Measurements from ENCODE around the gene TSPAN9. TPM values are rescaled to one million over a fixed set of nuclear protein-coding genes. Genes with fewer than 3 reads are reported as not detected.

Gene TSPAN9
- total and polyA plus RNA-seq, 9 of the 15 experiments (the other 6 are each of a cell fraction or from before 2014, with no cell fraction given): 0.23 to 2.1 (median 0.60) TPM; not detected in 2

DNA sequence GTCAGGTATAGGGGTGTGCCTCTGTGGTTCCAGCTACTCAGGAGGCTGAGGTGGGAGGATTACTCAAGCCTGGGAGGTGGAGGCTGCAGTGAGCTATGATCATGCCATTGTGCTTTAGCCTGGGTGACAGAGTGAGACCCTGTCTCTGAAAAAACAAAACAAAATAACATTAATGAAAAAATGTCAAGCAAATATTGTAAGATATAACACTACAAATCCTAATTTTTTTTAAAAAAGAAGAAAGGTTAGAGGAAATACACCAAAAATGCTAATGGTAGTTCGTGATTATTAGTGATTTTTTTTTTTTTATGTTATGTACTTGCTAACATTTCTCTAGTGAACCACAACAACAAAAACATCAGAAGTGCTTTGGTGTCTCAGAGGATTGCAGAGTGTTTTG is 47.7 kb downstream of the TSPAN9 start (continued):
- TF ChIP-seq, protein P1, sequence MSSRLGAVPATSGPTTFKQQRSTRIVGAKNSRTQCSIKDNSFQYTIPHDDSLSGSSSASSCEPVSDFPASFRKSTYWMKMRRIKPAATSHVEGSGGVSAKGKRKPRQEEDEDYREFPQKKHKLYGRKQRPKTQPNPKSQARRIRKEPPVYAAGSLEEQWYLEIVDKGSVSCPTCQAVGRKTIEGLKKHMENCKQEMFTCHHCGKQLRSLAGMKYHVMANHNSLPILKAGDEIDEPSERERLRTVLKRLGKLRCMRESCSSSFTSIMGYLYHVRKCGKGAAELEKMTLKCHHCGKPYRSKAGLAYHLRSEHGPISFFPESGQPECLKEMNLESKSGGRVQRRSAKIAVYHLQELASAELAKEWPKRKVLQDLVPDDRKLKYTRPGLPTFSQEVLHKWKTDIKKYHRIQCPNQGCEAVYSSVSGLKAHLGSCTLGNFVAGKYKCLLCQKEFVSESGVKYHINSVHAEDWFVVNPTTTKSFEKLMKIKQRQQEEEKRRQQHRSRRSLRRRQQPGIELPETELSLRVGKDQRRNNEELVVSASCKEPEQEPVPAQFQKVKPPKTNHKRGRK (tag; IDR thresholded peaks at IDR 0.05): no peak

DNA sequence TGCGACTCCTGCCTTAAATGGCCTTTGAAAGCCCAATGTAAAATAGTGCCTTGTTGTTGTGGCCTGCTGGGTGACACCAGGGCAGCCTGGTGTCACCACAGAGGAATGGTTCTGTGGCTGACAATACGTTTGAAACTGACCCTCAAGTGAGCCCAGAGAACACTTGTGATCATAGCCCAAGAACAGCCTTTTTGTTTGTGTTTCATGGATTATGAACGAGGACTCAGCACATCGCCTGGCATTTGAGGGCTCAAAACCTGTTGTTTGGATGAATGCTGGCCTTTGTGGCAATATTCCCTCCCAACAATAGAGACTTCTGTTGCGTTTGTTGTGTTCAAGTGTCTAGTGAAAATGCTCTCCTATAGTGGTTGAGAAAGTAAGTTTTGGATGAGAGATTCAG is 48.5 kb downstream of the TSPAN9 start:
- Histone ChIP-seq H4K20me1 (replicated peaks; ENCODE audit: control insufficient read depth, insufficient read depth, low read length) (no peaks in the 10 kb centered on the region), H3K27ac (ENCODE audit: extremely low read depth, low read depth, low read length) (no peak overlapping the region), H3K36me3 (ENCODE audit: control insufficient read depth, insufficient read depth, low read length) (no peaks in the 10 kb centered on the region), H3K4me2 (ENCODE audit: insufficient read depth, low read length) (no peak overlapping the region), H2AFZ (ENCODE audit: low read depth, low read length) (no peak overlapping the region), H3K9me3 (replicated peaks; ENCODE audit: control insufficient read depth, insufficient read depth, low read depth, low read length) (no peaks in the 10 kb centered on the region), H3K9ac (ENCODE audit: insufficient read depth in 1 of 2, low read depth in 2 of 2, low read length in 2 of 2) (no peak overlapping the region), H3K79me2 (ENCODE audit: control insufficient read depth, insufficient read depth, low read length) (no peaks in the 10 kb centered on the region), H3K9me1 (ENCODE audit: control insufficient read depth, insufficient read depth, low read length) (no peaks in the 10 kb centered on the region), H3K27me3 (ENCODE audit: control insufficient read depth in 2 of 2, insufficient read depth in 2 of 2, low read length in 2 of 2) (peaks cover 0 to 21% of the 10 kb centered on the region in 2 experiments; a peak in 3 of 5 replicates), H3K4me3 (no peak overlapping the region), H3K4me1 (replicated peaks in 1 of 2; ENCODE audit: control insufficient read depth in 2 of 2, insufficient read depth in 2 of 2, low read length in 2 of 2) (no peaks in the 10 kb centered on the region)
- FAIRE-seq (no peak), ATAC-seq (no peak), DNase-seq (ENCODE audit: extremely low read depth in 1 of 4, low spot score in 3 of 4) (no peak)
- ChIA-PET CTCF (ENCODE audit: low intra/inter-chr PET ratio) (no interaction called here), POLR2A (no interaction called here)
- WGBS (ENCODE audit: insufficient coverage, low coverage, missing lambda C conversion rate): 0% methylated on average over 5 of the region's 5 CpGs
- in situ Hi-C loops (cut with MboI) (no loop called here), intact Hi-C loops (cut with micrococcal nuclease) (no loop called here)
- no TSS peak for BruUV-seq (replicated peaks)
- no peak for TF ChIP-seq MBD2 (IDR thresholded peaks at IDR 0.05; ENCODE audit: borderline replicate concordance, low read depth)
- no peak for TF ChIP-seq ESRRB (CRISPR knock-in tag; IDR thresholded peaks at IDR 0.05; ENCODE audit: borderline replicate concordance)
- TF ChIP-seq, protein P2, sequence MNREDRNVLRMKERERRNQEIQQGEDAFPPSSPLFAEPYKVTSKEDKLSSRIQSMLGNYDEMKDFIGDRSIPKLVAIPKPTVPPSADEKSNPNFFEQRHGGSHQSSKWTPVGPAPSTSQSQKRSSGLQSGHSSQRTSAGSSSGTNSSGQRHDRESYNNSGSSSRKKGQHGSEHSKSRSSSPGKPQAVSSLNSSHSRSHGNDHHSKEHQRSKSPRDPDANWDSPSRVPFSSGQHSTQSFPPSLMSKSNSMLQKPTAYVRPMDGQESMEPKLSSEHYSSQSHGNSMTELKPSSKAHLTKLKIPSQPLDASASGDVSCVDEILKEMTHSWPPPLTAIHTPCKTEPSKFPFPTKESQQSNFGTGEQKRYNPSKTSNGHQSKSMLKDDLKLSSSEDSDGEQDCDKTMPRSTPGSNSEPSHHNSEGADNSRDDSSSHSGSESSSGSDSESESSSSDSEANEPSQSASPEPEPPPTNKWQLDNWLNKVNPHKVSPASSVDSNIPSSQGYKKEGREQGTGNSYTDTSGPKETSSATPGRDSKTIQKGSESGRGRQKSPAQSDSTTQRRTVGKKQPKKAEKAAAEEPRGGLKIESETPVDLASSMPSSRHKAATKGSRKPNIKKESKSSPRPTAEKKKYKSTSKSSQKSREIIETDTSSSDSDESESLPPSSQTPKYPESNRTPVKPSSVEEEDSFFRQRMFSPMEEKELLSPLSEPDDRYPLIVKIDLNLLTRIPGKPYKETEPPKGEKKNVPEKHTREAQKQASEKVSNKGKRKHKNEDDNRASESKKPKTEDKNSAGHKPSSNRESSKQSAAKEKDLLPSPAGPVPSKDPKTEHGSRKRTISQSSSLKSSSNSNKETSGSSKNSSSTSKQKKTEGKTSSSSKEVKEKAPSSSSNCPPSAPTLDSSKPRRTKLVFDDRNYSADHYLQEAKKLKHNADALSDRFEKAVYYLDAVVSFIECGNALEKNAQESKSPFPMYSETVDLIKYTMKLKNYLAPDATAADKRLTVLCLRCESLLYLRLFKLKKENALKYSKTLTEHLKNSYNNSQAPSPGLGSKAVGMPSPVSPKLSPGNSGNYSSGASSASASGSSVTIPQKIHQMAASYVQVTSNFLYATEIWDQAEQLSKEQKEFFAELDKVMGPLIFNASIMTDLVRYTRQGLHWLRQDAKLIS (CRISPR knock-in tag; IDR thresholded peaks at IDR 0.05): no peak
- no peak for TF ChIP-seq PRPF4 (IDR thresholded peaks at IDR 0.05; ENCODE audit: insufficient read depth, low read depth, low read length, poor library complexity, severe bottlenecking)
- TF ChIP-seq RBM15 (IDR thresholded peaks at IDR 0.05; ENCODE audit: insufficient read depth, low read length): no peak
- no peak for TF ChIP-seq GTF2A2 (tag; IDR thresholded peaks at IDR 0.05)
- no peak for TF ChIP-seq NCOA4 (IDR thresholded peaks at IDR 0.05; ENCODE audit: partially characterized antibody)
- TF ChIP-seq, protein P3, sequence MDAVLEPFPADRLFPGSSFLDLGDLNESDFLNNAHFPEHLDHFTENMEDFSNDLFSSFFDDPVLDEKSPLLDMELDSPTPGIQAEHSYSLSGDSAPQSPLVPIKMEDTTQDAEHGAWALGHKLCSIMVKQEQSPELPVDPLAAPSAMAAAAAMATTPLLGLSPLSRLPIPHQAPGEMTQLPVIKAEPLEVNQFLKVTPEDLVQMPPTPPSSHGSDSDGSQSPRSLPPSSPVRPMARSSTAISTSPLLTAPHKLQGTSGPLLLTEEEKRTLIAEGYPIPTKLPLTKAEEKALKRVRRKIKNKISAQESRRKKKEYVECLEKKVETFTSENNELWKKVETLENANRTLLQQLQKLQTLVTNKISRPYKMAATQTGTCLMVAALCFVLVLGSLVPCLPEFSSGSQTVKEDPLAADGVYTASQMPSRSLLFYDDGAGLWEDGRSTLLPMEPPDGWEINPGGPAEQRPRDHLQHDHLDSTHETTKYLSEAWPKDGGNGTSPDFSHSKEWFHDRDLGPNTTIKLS (IDR thresholded peaks at IDR 0.05; ENCODE audit: borderline replicate concordance, low read depth): no peak
- TF ChIP-seq MEF2D (tag; conservative IDR thresholded peaks at IDR 0.05; ENCODE audit: low read depth): no peak
- TF ChIP-seq, protein P4, sequence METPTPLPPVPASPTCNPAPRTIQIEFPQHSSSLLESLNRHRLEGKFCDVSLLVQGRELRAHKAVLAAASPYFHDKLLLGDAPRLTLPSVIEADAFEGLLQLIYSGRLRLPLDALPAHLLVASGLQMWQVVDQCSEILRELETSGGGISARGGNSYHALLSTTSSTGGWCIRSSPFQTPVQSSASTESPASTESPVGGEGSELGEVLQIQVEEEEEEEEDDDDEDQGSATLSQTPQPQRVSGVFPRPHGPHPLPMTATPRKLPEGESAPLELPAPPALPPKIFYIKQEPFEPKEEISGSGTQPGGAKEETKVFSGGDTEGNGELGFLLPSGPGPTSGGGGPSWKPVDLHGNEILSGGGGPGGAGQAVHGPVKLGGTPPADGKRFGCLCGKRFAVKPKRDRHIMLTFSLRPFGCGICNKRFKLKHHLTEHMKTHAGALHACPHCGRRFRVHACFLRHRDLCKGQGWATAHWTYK (CRISPR knock-in tag; IDR thresholded peaks at IDR 0.05): no peak
- no peak for TF ChIP-seq GATAD2A (IDR thresholded peaks at IDR 0.05)
- no peak for TF ChIP-seq EHMT2 (IDR thresholded peaks at IDR 0.05)
- TF ChIP-seq ZFP30 (CRISPR knock-in tag; IDR thresholded peaks at IDR 0.05; ENCODE audit: borderline replicate concordance): no peak

Measured in K562 (cell line).